A673 (cell line): ENCODE data around the gene C11orf71. TPM values are rescaled to one million over a fixed set of nuclear protein-coding genes. Genes with fewer than 3 reads are reported as not detected.

Experiments
- Bru-seq: library from RNA; stranded (reverse); fragments of 400-500 nt; gene quantifications from one replicate; lab custom pipeline; 2021; lab: Mats Ljungman, UMichigan
- BruChase-seq, 2 experiments: library from RNA; stranded (reverse); fragments of 400-500 nt; gene quantifications; one replicate each; lab custom pipeline; 2021; lab: Mats Ljungman, UMichigan
- BruUV-seq: library from RNA; stranded (reverse); fragments of 400-500 nt; replicated peaks from 2 replicates; lab custom pipeline; 2021; lab: Mats Ljungman, UMichigan
- CTCF ChIA-PET: fragments of 300-600 bp; sonication (Branson Sonifier 250); formaldehyde crosslinking; loops from one replicate; lab custom pipeline; 2022; ENCODE audit warnings: antibody characterized with exemption; lab: Charles Lee
- POLR2A ChIA-PET: fragments of 300-600 bp; sonication (Branson Sonifier 250); formaldehyde crosslinking; loops from one replicate; lab custom pipeline; 2022; ENCODE audit warnings: antibody characterized with exemption; ENCODE audit not compliant: low non-redundant PET; lab: Charles Lee
- DNase-seq: peaks from one replicate; pipeline ENCODE4 v3.0.0-alpha.2; 2015; ENCODE audit warnings: low spot score
- H3K27ac ChIP-seq: fragments of 200-600 bp; sonication (generic); 2 replicates; pipeline ENCODE4 v1.5.1; 2016; ENCODE audit warnings: mixed run types, low read depth, mild to moderate bottlenecking, mixed read lengths, antibody characterized with exemption, low read length; ENCODE audit not compliant: poor library complexity, severe bottlenecking
- H3K27me3 ChIP-seq: fragments of 200-600 bp; sonication (generic); replicated peaks from 2 replicates; pipeline ENCODE4 v1.6.1; 2017; ENCODE audit warnings: mixed run types, low read depth, mild to moderate bottlenecking, mixed read lengths, antibody characterized with exemption, low read length; ENCODE audit not compliant: insufficient read depth, poor library complexity
- H3K36me3 ChIP-seq: fragments of 200-600 bp; sonication (generic); 2 replicates; pipeline ENCODE4 v1.6.1; 2016; ENCODE audit warnings: mixed run types, mild to moderate bottlenecking, mixed read lengths, antibody characterized with exemption, low read length; ENCODE audit not compliant: insufficient read depth, poor library complexity, severe bottlenecking
- H3K4me1 ChIP-seq: fragments of 200-600 bp; sonication (generic); 2 replicates; pipeline ENCODE4 v1.6.1; 2017; ENCODE audit warnings: mixed run types, mild to moderate bottlenecking, mixed read lengths, antibody characterized with exemption, low read length; ENCODE audit not compliant: insufficient read depth, poor library complexity, severe bottlenecking
- H3K4me3 ChIP-seq: fragments of 200-600 bp; sonication (generic); 2 replicates; pipeline ENCODE4 v1.5.1; 2016; ENCODE audit warnings: low read depth, mixed run types, mild to moderate bottlenecking, mixed read lengths, low read length; ENCODE audit not compliant: poor library complexity, severe bottlenecking
- H3K9me3 ChIP-seq: fragments of 200-600 bp; sonication (generic); 2 replicates; pipeline ENCODE4 v1.6.1; 2016; ENCODE audit warnings: mixed run types, low read depth, mild to moderate bottlenecking, mixed read lengths, antibody characterized with exemption, low read length; ENCODE audit not compliant: poor library complexity, severe bottlenecking
- EZH2 ChIP-seq: fragments of 200-600 bp; sonication (generic); IDR thresholded peaks from 2 replicates; pipeline ENCODE4 v1.6.1; 2017; ENCODE audit warnings: borderline replicate concordance, low read depth, mild to moderate bottlenecking, mixed read lengths, antibody characterized with exemption, low read length; ENCODE audit not compliant: poor library complexity, severe bottlenecking
- intact Hi-C: fragments of 100-400 bp; cut with micrococcal nuclease; formaldehyde crosslinking; loops from one replicate; pipeline ENCODE4 v1.10.0; 2022; ENCODE audit not compliant: unreplicated experiment
- long read RNA-seq: library from polyadenylated mRNA; stranded (forward); transcript quantifications from one replicate; pipeline ENCODE4 v2.0.0, GENCODE V29; 2022
- total RNA-seq: library from RNA; stranded (reverse); gene quantifications from 2 replicates; pipeline ENCODE4 v1.2.3, GENCODE V29; 2021
- TF ChIP-seq, protein P1 (sequence below): fragments of 300-800, 200-600 bp; sonication (generic); conservative IDR thresholded peaks from 2 replicates; pipeline ENCODE4 v1.5.1; 2017; ENCODE audit warnings: low read depth, mild to moderate bottlenecking, antibody characterized with exemption, low read length, moderate library complexity, mixed read lengths

Gene C11orf71, protein sequence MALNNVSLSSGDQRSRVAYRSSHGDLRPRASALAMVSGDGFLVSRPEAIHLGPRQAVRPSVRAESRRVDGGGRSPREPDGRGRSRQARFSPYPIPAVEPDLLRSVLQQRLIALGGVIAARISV
- total RNA-seq (7.4 and 11.4 TPM in 2 replicates), Bru-seq, nascent RNA (percentile 81 among the genes with signal in this experiment), BruChase-seq, experiment 1, labeled RNA remaining after a 2-hour chase (percentile 55 among the genes with signal in this experiment), BruChase-seq, experiment 2, labeled RNA remaining after a 6-hour chase (percentile 58 among the genes with signal in this experiment)
- long read RNA-seq, transcript C11orf71-202 (1 exons, 1,980 nt): major isoform, 20 of 20 reads
- long read RNA-seq, partial matches to known transcripts: 0 of 20 reads
- long read RNA-seq, other reads (novel, unspliced or antisense): 0 of 20 reads

DNA sequence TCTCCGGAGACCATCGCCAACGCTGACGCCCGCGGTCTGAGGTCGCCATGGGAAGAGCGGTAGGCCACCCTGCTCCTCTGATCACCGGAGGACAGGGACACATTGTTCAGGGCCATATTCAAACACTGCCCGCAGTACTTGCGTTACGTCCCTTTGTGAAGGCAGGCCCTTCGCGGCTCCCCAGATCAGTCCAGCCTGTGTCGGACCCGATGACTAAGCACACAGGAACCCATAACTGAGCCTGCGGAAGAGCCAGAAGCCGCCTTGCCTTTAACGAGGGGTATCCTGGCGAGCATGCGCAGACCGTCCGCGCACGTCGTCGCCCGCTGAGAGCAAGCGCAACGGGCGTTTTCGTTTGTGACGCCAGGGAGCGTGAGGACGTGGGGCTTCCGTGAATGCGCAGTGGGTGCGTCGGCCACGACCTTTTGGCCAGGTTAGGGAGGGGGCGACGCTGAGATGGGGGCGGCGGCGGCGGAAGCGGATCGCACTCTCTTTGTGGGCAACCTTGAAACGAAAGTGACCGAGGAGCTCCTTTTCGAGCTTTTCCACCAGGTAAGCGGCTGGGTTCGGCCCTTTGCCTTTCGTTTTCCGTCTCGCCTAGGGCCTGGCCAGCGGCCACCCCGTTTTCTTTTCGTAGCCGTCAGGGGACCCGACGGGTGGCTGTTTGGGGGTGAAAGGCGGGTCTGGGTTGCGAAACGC is at the start of gene C11orf71, which contains the start of gene RBM7:
Gene C11orf71, minus strand, starts transcription at position 296 of the 699 bp plus-strand sequence. Its CDS starts 180 bp downstream, at position 116.
Gene RBM7, plus strand, starts transcription at position 451 of the 699 bp plus-strand sequence. Its CDS starts 6 bp downstream, at position 457.
- Histone ChIP-seq H3K4me3 (peak within 1 kb of the TSS; percentile 73), H3K27ac (peak within 1 kb of the TSS; percentile 95), H3K4me1 (peaks cover 12% of the 10 kb centered on the region), H3K36me3 (peaks cover 17% of the 10 kb centered on the region), H3K27me3 (no peaks in the 10 kb centered on the region), H3K9me3 (no peaks in the 10 kb centered on the region)
- ChIA-PET CTCF (interaction anchor here (0.5 kb wide), 1 partner anchor 286 kb away, joined by 3 read pairs; no protein-coding TSS in a partner anchor), POLR2A (interaction anchor here (0.8 kb wide), 1 partner anchor 30 kb away, joined by 3 read pairs; no protein-coding TSS in a partner anchor)
- intact Hi-C loops: loop anchor here (5.0 kb wide), 1 partner anchor 37 kb away; the partner anchor contains the start of gene REXO2
- TF ChIP-seq, protein P1, sequence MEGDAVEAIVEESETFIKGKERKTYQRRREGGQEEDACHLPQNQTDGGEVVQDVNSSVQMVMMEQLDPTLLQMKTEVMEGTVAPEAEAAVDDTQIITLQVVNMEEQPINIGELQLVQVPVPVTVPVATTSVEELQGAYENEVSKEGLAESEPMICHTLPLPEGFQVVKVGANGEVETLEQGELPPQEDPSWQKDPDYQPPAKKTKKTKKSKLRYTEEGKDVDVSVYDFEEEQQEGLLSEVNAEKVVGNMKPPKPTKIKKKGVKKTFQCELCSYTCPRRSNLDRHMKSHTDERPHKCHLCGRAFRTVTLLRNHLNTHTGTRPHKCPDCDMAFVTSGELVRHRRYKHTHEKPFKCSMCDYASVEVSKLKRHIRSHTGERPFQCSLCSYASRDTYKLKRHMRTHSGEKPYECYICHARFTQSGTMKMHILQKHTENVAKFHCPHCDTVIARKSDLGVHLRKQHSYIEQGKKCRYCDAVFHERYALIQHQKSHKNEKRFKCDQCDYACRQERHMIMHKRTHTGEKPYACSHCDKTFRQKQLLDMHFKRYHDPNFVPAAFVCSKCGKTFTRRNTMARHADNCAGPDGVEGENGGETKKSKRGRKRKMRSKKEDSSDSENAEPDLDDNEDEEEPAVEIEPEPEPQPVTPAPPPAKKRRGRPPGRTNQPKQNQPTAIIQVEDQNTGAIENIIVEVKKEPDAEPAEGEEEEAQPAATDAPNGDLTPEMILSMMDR: peak; percentile 35; the same call in 1 of the 2 replicates
- TF ChIP-seq EZH2: no peak
- DNase-seq: peak; percentile 99
- BruUV-seq: no TSS peak

DNA sequence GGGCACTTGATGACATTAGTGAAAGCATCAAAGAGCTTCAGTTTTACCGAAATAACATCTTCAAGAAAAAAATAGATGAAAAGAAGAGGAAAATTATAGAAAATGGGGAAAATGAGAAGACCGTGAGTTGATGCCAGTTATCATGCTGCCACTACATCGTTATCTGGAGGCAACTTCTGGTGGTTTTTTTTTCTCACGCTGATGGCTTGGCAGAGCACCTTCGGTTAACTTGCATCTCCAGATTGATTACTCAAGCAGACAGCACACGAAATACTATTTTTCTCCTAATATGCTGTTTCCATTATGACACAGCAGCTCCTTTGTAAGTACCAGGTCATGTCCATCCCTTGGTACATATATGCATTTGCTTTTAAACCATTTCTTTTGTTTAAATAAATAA is 49.5 kb upstream of the C11orf71 start:
- H3K27ac ChIP-seq: no peak overlapping the region
- peaks cover 11% of the 10 kb centered on the region for H3K4me1 ChIP-seq
- no peaks in the 10 kb centered on the region for H3K9me3 ChIP-seq
- TF ChIP-seq EZH2: no peak
- TF ChIP-seq, protein P1: no peak
- ChIA-PET CTCF (no interaction called here), POLR2A (no interaction called here)
- intact Hi-C loops: no loop called here
- peaks cover 13% of the 10 kb centered on the region for H3K36me3 ChIP-seq
- BruUV-seq: no TSS peak
- DNase-seq: no peak
- H3K4me3 ChIP-seq: no peak overlapping the region
- no peaks in the 10 kb centered on the region for H3K27me3 ChIP-seq

DNA sequence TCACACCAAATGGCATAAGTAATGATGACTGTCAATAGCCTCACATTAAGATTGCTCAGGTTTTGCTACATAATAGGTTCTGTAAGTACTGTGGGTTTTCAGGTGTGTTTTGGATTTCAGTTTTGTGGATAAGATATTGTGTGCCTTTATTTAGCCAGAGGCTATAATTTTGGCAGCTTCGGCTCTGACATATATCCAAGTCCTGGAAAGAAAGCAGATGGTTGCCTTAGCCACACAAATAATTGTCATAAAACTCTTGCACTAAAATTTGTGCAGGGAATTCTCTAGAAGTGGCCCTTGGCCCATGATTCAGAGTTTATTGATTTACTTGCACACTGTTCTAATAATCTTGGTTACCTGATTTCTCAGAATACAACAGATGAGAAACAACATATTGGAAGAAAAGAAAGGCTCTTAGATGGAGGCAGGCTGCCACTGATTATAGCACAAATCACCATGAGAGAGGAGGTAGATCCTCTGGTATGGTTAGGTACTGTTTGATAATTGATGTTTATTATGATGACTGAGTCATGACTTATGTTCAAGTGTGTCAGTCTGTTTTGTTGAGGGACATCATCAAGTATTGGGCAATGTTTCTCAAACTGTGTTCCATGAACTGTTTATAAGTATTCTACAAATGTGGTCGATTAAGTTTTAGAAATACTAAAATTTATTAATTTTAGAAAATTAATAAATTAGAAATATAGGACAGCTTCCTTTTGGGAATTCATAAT is 48.6 kb upstream of the C11orf71 start:
- Histone ChIP-seq H3K27me3 (no peaks in the 10 kb centered on the region), H3K36me3 (peaks cover 13% of the 10 kb centered on the region), H3K9me3 (no peaks in the 10 kb centered on the region), H3K27ac (peak overlapping the region; percentile 67), H3K4me1 (peaks cover 11% of the 10 kb centered on the region), H3K4me3 (no peak overlapping the region)
- BruUV-seq: no TSS peak
- TF ChIP-seq, protein P1: no peak
- no peak for TF ChIP-seq EZH2
- ChIA-PET CTCF (no interaction called here), POLR2A (no interaction called here)
- DNase-seq: no peak
- intact Hi-C loops: no loop called here
